Prostate gland (tissue), 2 donors: ENCODE results near the gene TOR1A.

Experiments used
- CTCF ChIP-seq, 4 experiments: fragments of 200-600 bp in 2 of 4; fragments of 450-650 bp in 2 of 4; sonication (generic) in 2 of 4; IDR thresholded peaks; 1 replicate in 3 of 4; 2 replicates in 1 of 4; pipeline ENCODE4 v1.5.1; 2016 to 2019; ENCODE audit warnings: antibody characterized with exemption in 4 of 4, mild to moderate bottlenecking in 2 of 4, moderate library complexity in 2 of 4
- POLR2A ChIP-seq: fragments of 450-650 bp; IDR thresholded peaks from one replicate; pipeline ENCODE4 v1.6.1; 2016; ENCODE audit warnings: antibody characterized with exemption, mild to moderate bottlenecking

GRCh38 chr9:129828969-129829368 is 5.0 kb upstream of the TOR1A start:
- TF ChIP-seq POLR2A (no peak), CTCF (IDR thresholded peaks at IDR 0.05) (no peak)
